OCI-LY1 (cell line): Measurements from ENCODE around the gene RADX.

ENCODE experiments used
- EZH2 ChIP-seq: fragments of 200-600 bp; sonication (generic), shearing (Covaris generic); IDR thresholded peaks from 2 replicates; pipeline ENCODE4 v1.8.0; 2017; ENCODE audit warnings: borderline replicate concordance, mixed run types, mild to moderate bottlenecking, antibody characterized with exemption, low read length, moderate library complexity, mixed read lengths
- TF ChIP-seq, protein P1 (sequence below): fragments of 200-600 bp; sonication (generic), shearing (Covaris generic); IDR thresholded peaks from 2 replicates; pipeline ENCODE4 v1.5.1; 2017; ENCODE audit warnings: mild to moderate bottlenecking, antibody characterized with exemption, low read length, moderate library complexity, mixed read lengths

DNA sequence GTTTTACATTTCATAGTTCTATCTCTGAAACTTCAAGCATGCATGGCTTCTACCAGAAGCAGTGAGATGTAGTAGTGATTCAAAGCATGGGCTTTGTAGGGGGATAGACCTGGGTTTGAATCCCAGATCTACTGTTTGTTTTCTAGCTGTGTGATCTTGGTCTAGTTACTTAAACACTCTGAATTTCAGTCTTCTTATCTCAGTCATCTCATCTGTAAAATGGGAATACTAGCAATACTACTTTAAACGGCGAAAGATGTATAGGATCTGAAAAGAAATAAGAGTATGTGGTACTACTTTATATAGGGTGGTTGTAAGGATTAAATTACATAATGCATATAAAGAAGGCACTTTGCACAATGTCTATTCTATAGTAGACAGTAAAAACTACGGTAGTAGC is 94.7 kb downstream of the RADX start:
- TF ChIP-seq, protein P1, sequence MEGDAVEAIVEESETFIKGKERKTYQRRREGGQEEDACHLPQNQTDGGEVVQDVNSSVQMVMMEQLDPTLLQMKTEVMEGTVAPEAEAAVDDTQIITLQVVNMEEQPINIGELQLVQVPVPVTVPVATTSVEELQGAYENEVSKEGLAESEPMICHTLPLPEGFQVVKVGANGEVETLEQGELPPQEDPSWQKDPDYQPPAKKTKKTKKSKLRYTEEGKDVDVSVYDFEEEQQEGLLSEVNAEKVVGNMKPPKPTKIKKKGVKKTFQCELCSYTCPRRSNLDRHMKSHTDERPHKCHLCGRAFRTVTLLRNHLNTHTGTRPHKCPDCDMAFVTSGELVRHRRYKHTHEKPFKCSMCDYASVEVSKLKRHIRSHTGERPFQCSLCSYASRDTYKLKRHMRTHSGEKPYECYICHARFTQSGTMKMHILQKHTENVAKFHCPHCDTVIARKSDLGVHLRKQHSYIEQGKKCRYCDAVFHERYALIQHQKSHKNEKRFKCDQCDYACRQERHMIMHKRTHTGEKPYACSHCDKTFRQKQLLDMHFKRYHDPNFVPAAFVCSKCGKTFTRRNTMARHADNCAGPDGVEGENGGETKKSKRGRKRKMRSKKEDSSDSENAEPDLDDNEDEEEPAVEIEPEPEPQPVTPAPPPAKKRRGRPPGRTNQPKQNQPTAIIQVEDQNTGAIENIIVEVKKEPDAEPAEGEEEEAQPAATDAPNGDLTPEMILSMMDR, result no peak
- no peak for TF ChIP-seq EZH2
